Hepatocyte (in vitro differentiated cells): ENCODE data around the gene DDX20.
A peak's percentile ranks its signal among the peaks of the same experiment; 100 is the strongest.

Experiments used
- EZH2 ChIP-seq: fragments of 200-600 bp; sonication (generic); IDR thresholded peaks from 2 replicates; pipeline ENCODE4 v1.6.1; 2016; ENCODE audit warnings: antibody characterized with exemption, mild to moderate bottlenecking, borderline replicate concordance
- TF ChIP-seq, protein P1 (sequence below): fragments of 200-600 bp; sonication (generic); IDR thresholded peaks from 2 replicates; pipeline ENCODE4 v1.5.1; 2016; ENCODE audit warnings: antibody characterized with exemption, mild to moderate bottlenecking; ENCODE audit not compliant: poor library complexity

DNA sequence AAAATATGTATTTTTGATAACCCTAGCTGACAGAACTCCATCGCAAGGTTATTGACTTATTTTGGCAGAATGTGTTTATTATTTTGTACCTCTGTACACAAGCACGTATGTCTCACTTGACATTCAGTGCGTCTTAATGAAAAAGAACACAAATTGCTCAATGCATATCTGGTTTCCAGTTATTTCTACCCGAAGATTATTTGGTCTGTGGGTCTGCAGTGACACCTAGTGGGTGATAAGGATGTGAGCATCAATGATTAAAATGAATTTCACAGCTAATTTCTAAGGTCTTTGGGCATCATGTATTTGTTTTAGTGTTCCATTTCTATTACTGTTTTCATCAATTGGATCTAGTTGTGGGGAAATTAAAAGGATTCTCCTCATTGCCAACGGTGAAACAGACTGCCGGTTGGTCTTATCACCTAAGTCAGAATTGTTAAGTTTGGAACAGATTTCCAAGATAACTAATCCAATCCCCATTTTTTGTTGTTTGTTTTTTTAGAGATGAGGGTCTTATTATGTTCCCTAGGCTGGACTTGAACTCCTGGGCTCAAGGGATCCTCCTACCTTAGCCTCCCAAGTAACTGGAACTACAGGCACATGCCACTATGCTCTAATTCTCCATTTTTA, 13.9 kb downstream of the DDX20 start:
- TF ChIP-seq, protein P1, sequence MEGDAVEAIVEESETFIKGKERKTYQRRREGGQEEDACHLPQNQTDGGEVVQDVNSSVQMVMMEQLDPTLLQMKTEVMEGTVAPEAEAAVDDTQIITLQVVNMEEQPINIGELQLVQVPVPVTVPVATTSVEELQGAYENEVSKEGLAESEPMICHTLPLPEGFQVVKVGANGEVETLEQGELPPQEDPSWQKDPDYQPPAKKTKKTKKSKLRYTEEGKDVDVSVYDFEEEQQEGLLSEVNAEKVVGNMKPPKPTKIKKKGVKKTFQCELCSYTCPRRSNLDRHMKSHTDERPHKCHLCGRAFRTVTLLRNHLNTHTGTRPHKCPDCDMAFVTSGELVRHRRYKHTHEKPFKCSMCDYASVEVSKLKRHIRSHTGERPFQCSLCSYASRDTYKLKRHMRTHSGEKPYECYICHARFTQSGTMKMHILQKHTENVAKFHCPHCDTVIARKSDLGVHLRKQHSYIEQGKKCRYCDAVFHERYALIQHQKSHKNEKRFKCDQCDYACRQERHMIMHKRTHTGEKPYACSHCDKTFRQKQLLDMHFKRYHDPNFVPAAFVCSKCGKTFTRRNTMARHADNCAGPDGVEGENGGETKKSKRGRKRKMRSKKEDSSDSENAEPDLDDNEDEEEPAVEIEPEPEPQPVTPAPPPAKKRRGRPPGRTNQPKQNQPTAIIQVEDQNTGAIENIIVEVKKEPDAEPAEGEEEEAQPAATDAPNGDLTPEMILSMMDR = peak; percentile 82
- no peak for TF ChIP-seq EZH2
